ENCODE measurements around the gene CFAP65. TPM values are rescaled to one million over a fixed set of nuclear protein-coding genes. Genes with fewer than 3 reads are reported as not detected.
A peak's percentile ranks its signal among the peaks of the same experiment; 100 is the strongest.

CFAP65 gene
- total and polyA plus RNA-seq, 9 of the 15 experiments (the other 6 are each of a cell fraction or from before 2014, with no cell fraction given), result not detected

- TF ChIP-seq HNRNPK (IDR thresholded peaks at IDR 0.05; ENCODE audit: low read depth, low read length, poor library complexity, severe bottlenecking) (no peak), ZNF384 (IDR thresholded peaks at IDR 0.05; ENCODE audit: low read depth, low read length) (no peak), MAFG (tag; conservative IDR thresholded peaks at IDR 0.05) (peak; percentile 83), JUNB (CRISPR knock-in tag; conservative IDR thresholded peaks at IDR 0.05) (no peak), MITF (IDR thresholded peaks at IDR 0.05) (no peak), ZC3H11A (IDR thresholded peaks at IDR 0.05; ENCODE audit: low read depth, low read length) (no peak), MEIS2 (IDR thresholded peaks at IDR 0.05; ENCODE audit: partially characterized antibody) (no peak), BHLHE40 (IDR thresholded peaks at IDR 0.05; ENCODE audit: low read length) (no peak), ZNF444 (CRISPR knock-in tag; IDR thresholded peaks at IDR 0.05) (no peak), SIX5 (IDR thresholded peaks at IDR 0.05; ENCODE audit: borderline replicate concordance in 1 of 2, insufficient read depth in 1 of 2, low read depth in 1 of 2, low read length in 2 of 2) (no peak), MAFF (IDR thresholded peaks at IDR 0.05; ENCODE audit: low read length) (peak; percentile 87), ZNF316 (IDR thresholded peaks at IDR 0.05) (peak; percentile 92), C11orf30 (IDR thresholded peaks at IDR 0.05; ENCODE audit: low read depth) (peak; percentile 88)
- TF ChIP-seq, protein P1, sequence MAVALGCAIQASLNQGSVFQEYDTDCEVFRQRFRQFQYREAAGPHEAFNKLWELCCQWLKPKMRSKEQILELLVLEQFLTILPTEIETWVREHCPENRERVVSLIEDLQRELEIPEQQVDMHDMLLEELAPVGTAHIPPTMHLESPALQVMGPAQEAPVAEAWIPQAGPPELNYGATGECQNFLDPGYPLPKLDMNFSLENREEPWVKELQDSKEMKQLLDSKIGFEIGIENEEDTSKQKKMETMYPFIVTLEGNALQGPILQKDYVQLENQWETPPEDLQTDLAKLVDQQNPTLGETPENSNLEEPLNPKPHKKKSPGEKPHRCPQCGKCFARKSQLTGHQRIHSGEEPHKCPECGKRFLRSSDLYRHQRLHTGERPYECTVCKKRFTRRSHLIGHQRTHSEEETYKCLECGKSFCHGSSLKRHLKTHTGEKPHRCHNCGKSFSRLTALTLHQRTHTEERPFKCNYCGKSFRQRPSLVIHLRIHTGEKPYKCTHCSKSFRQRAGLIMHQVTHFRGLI (CRISPR knock-in tag; IDR thresholded peaks at IDR 0.05), result no peak
- TF ChIP-seq, protein P2, sequence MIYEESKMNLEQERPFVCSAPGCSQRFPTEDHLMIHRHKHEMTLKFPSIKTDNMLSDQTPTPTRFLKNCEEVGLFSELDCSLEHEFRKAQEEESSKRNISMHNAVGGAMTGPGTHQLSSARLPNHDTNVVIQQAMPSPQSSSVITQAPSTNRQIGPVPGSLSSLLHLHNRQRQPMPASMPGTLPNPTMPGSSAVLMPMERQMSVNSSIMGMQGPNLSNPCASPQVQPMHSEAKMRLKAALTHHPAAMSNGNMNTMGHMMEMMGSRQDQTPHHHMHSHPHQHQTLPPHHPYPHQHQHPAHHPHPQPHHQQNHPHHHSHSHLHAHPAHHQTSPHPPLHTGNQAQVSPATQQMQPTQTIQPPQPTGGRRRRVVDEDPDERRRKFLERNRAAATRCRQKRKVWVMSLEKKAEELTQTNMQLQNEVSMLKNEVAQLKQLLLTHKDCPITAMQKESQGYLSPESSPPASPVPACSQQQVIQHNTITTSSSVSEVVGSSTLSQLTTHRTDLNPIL (CRISPR knock-in tag; IDR thresholded peaks at IDR 0.05), result no peak
Observed at GRCh38 chr2:219089330-219089729, 48.0 kb upstream of the CFAP65 start (continued).

Measured in K562 (cell line).